ENCODE measurements around the gene SEMA5A. TPM values are rescaled to one million over a fixed set of nuclear protein-coding genes. Genes with fewer than 3 reads are reported as not detected.

Gene SEMA5A
- polyA plus RNA-seq, 3 donors = not detected

DNA sequence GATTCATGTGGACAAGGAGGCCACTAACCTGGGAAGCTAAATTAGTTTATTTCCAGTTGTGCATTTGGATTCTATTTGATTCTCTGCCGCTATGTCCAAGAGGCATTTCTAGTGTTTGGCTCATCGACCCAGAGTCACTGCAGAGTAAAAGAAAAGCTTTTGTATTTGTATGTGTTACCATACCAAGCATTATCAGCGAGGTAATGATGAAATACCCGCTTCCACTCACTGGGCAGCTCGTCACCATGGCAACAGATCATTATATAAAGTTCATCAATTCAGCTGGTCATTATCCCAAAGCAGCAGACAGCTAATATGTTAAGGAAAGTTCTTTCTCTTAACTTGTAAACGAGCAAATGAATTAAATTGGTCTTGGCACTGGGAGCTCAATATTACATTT, 380.3 kb downstream of the SEMA5A start:
- Mint-ChIP-seq H3K27me3 (ENCODE audit: low read depth in 3 of 3) (peaks cover 0 to 2% (median 1%) of the 10 kb centered on the region in 3 donors), H3K4me1 (no peaks in the 10 kb centered on the region), H3K4me3 (no peak overlapping the region), H3K9me3 (peaks cover 0 to 2% (median 0%) of the 10 kb centered on the region in 7 donors), H3K27ac (no peak overlapping the region), H3K36me3 (no peaks in the 10 kb centered on the region)
- DNase-seq = no peak
- Histone ChIP-seq H2AFZ (ENCODE audit: insufficient read depth, low read depth, low read length, poor library complexity, severe bottlenecking) (no peak overlapping the region), H3K27ac (ENCODE audit: low read depth in 1 of 2, low read length in 2 of 2) (no peak overlapping the region), H3K4me3 (replicated peaks in 1 of 3; ENCODE audit: low read depth in 2 of 3, low read length in 3 of 3) (no peak overlapping the region), H3K36me3 (replicated peaks in 1 of 2; ENCODE audit: control insufficient read depth in 1 of 2, insufficient read depth in 2 of 2, low read length in 2 of 2) (no peaks in the 10 kb centered on the region), H3K9me3 (replicated peaks in 1 of 2; ENCODE audit: control insufficient read depth in 1 of 2, insufficient read depth in 1 of 2, low read length in 2 of 2) (no peaks in the 10 kb centered on the region), H3K4me2 (replicated peaks; ENCODE audit: extremely low read depth, low read length, poor library complexity, severe bottlenecking) (no peak overlapping the region), H3K27me3 (ENCODE audit: control insufficient read depth in 2 of 2, insufficient read depth in 2 of 2, low read length in 2 of 2) (no peaks in the 10 kb centered on the region), H4K20me1 (ENCODE audit: insufficient read depth, low read length) (no peaks in the 10 kb centered on the region), H3K4me1 (ENCODE audit: control insufficient read depth in 1 of 2, insufficient read depth in 2 of 2, low read length in 2 of 2) (no peaks in the 10 kb centered on the region), H3K9ac (ENCODE audit: insufficient read depth, low read length, poor library complexity, severe bottlenecking) (no peak overlapping the region), H3K79me2 (ENCODE audit: insufficient read depth, low read length) (no peaks in the 10 kb centered on the region)
- no CpG with 5 or more reads among the region's 6 CpGs for WGBS (ENCODE audit: insufficient coverage)
- TF ChIP-seq, protein P1, sequence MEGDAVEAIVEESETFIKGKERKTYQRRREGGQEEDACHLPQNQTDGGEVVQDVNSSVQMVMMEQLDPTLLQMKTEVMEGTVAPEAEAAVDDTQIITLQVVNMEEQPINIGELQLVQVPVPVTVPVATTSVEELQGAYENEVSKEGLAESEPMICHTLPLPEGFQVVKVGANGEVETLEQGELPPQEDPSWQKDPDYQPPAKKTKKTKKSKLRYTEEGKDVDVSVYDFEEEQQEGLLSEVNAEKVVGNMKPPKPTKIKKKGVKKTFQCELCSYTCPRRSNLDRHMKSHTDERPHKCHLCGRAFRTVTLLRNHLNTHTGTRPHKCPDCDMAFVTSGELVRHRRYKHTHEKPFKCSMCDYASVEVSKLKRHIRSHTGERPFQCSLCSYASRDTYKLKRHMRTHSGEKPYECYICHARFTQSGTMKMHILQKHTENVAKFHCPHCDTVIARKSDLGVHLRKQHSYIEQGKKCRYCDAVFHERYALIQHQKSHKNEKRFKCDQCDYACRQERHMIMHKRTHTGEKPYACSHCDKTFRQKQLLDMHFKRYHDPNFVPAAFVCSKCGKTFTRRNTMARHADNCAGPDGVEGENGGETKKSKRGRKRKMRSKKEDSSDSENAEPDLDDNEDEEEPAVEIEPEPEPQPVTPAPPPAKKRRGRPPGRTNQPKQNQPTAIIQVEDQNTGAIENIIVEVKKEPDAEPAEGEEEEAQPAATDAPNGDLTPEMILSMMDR (IDR thresholded peaks at IDR 0.05) = no peak
- intact Hi-C loops (cut with micrococcal nuclease) = no loop called here

DNA sequence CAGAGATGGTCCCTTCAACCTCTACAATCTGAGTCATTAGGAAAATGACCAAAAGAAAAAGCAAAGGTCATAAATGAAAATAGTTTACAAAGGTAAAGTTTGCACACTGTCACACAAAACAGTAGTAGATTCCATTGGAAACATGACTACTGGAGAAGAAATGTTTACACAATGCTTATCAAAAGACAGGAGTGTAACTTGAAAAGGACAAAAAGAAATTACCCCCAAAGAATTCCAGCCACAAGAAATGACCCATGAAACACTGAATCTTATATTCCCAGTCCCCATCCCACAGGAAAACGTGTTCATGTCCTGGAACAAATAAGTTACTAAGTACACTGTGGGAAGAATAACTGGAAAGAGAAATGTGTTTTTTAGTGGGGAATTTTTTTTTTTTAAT, 385.1 kb downstream of the SEMA5A start:
- TF ChIP-seq, protein P1 (IDR thresholded peaks at IDR 0.05) = no peak
- H3K27ac ChIP-seq (ENCODE audit: low read depth in 1 of 2, low read length in 2 of 2) = no peak overlapping the region
- WGBS (ENCODE audit: insufficient coverage) = no CpG with 5 or more reads among the region's 1 CpG
- no peak overlapping the region for H2AFZ ChIP-seq (ENCODE audit: insufficient read depth, low read depth, low read length, poor library complexity, severe bottlenecking)
- no peak overlapping the region for H3K4me3 ChIP-seq (replicated peaks in 1 of 3; ENCODE audit: low read depth in 2 of 3, low read length in 3 of 3)
- no peaks in the 10 kb centered on the region for H3K36me3 ChIP-seq (replicated peaks in 1 of 2; ENCODE audit: control insufficient read depth in 1 of 2, insufficient read depth in 2 of 2, low read length in 2 of 2)
- Mint-ChIP-seq H3K4me1 (no peaks in the 10 kb centered on the region), H3K9me3 (peaks cover 0 to 4% (median 0%) of the 10 kb centered on the region in 7 donors), H3K27ac (no peak overlapping the region), H3K36me3 (no peaks in the 10 kb centered on the region), H3K27me3 (ENCODE audit: low read depth in 3 of 3) (peaks cover 0 to 3% (median 0%) of the 10 kb centered on the region in 3 donors), H3K4me3 (no peak overlapping the region)
- no peaks in the 10 kb centered on the region for H3K27me3 ChIP-seq (ENCODE audit: control insufficient read depth in 2 of 2, insufficient read depth in 2 of 2, low read length in 2 of 2)
- no peaks in the 10 kb centered on the region for H3K4me1 ChIP-seq (ENCODE audit: control insufficient read depth in 1 of 2, insufficient read depth in 2 of 2, low read length in 2 of 2)
- H3K4me2 ChIP-seq (replicated peaks; ENCODE audit: extremely low read depth, low read length, poor library complexity, severe bottlenecking) = no peak overlapping the region
- no peaks in the 10 kb centered on the region for H4K20me1 ChIP-seq (ENCODE audit: insufficient read depth, low read length)
- no peak overlapping the region for H3K9ac ChIP-seq (ENCODE audit: insufficient read depth, low read length, poor library complexity, severe bottlenecking)
- intact Hi-C loops (cut with micrococcal nuclease) = no loop called here
- DNase-seq = no peak
- H3K79me2 ChIP-seq (ENCODE audit: insufficient read depth, low read length) = no peaks in the 10 kb centered on the region
- no peaks in the 10 kb centered on the region for H3K9me3 ChIP-seq (replicated peaks in 1 of 2; ENCODE audit: control insufficient read depth in 1 of 2, insufficient read depth in 1 of 2, low read length in 2 of 2)
